Esophagus muscularis mucosa (tissue), 3 donors: ENCODE measurements around the gene ISOC2.

Source experiments
- CTCF ChIP-seq, 3 experiments: fragments of 200-600 bp in 2 of 3; fragments of 450-650 bp in 1 of 3; sonication (generic) in 2 of 3; IDR thresholded peaks; one replicate each; pipeline ENCODE4 v1.5.1; 2017 to 2019; ENCODE audit warnings: antibody characterized with exemption in 3 of 3, mild to moderate bottlenecking in 2 of 3, moderate library complexity in 1 of 3
- EP300 ChIP-seq: sonication (generic); formaldehyde crosslinking; IDR thresholded peaks from one replicate; pipeline ENCODE4 v1.6.1; 2017; ENCODE audit warnings: antibody characterized with exemption

- TF ChIP-seq CTCF (IDR thresholded peaks at IDR 0.05) (no peak), EP300 (no peak)
Observed at GRCh38 chr19:55484593-55485438, 23.4 kb upstream of the ISOC2 start, which contains the start of gene NAT14.
